GM20000 (cell line): ENCODE data around the gene ABCF1.

Source experiments
- DNase-seq: peaks from one replicate; pipeline ENCODE4 v3.0.0; 2012; ENCODE audit warnings: low spot score
- TF ChIP-seq, protein P1 (sequence below): IDR thresholded peaks from 2 replicates; pipeline ENCODE4 v1.5.1; 2012; ENCODE audit warnings: mild to moderate bottlenecking, control low read depth; ENCODE audit errors: extremely low read depth, missing control alignments

The ABCF1 gene

GRCh38 chr6:30635834-30636233 is 64.6 kb downstream of the ABCF1 start:
- TF ChIP-seq, protein P1, sequence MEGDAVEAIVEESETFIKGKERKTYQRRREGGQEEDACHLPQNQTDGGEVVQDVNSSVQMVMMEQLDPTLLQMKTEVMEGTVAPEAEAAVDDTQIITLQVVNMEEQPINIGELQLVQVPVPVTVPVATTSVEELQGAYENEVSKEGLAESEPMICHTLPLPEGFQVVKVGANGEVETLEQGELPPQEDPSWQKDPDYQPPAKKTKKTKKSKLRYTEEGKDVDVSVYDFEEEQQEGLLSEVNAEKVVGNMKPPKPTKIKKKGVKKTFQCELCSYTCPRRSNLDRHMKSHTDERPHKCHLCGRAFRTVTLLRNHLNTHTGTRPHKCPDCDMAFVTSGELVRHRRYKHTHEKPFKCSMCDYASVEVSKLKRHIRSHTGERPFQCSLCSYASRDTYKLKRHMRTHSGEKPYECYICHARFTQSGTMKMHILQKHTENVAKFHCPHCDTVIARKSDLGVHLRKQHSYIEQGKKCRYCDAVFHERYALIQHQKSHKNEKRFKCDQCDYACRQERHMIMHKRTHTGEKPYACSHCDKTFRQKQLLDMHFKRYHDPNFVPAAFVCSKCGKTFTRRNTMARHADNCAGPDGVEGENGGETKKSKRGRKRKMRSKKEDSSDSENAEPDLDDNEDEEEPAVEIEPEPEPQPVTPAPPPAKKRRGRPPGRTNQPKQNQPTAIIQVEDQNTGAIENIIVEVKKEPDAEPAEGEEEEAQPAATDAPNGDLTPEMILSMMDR = no peak
- no peak for DNase-seq

- TF ChIP-seq, protein P1 = no peak
- no peak for DNase-seq
Measured at GRCh38 chr6:30640481-30640880, 69.2 kb downstream of the ABCF1 start.

- TF ChIP-seq, protein P1 = no peak
Measured at GRCh38 chr6:30641048-30641447, 69.8 kb downstream of the ABCF1 start.

More at GRCh38 chr6:30641048-30641447, 69.8 kb downstream of the ABCF1 start:
- DNase-seq = no peak
